ENCODE results near the gene DYSF. TPM values are rescaled to one million over a fixed set of nuclear protein-coding genes. Genes with fewer than 3 reads are reported as not detected.

Gene DYSF
- total RNA-seq, 4 donors from 2014 or later, result 4.2 to 12.0 (median 5.9) TPM

GRCh38 chr2:71672826-71673795 lies 219.8 kb downstream of the DYSF start:
- 79 to 87% methylated on average over 13 to 14 of the region's 14 CpGs for WGBS, 2 donors
- Histone ChIP-seq H3K27me3 (no peaks in the 10 kb centered on the region), H3K4me3 (no peak overlapping the region), H3K27ac (no peak overlapping the region), H3K4me1 (no peaks in the 10 kb centered on the region), H3K9me3 (no peaks in the 10 kb centered on the region), H3K36me3 (no peaks in the 10 kb centered on the region)
- no peak for DNase-seq (ENCODE audit: low spot score in 2 of 2)
- TF ChIP-seq EP300 (IDR thresholded peaks at IDR 0.05) (no peak), POLR2A (IDR thresholded peaks at IDR 0.05) (no peak), CTCF (IDR thresholded peaks at IDR 0.05) (no peak)

DNA sequence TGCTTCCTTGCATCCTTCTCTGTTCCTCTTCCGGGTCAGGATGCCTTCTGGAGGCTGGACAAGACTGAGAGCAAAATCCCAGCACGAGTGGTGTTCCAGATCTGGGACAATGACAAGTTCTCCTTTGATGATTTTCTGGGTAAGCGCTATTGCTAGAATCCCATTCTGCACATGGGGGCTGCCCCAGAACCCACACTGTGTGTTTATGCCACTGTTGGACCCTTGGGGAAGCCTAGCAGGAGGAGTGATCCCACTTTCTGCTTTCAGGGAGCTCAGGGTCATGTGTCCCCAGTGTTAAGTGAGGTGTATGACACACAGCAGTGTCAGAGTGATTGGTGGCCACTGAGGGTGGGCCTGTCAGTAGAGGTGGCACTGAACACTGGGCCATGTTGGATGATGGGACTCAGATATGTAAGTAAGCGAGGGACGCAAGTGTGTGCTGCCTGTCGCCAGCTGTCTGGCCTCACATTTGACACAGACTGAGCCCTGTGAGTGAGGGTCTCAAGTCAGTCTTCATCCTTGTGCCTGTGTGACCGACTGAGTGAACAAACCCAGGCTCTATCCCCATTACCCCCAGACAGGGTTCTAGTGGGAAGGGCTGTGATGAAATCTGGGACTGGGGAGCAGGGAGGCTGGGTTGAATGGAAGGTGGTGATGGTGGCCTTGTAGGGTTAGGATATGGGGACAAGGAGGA lies 220.9 kb downstream of the DYSF start:
- no peak overlapping the region for H3K4me3 ChIP-seq
- no peaks in the 10 kb centered on the region for H3K36me3 ChIP-seq
- no peak for DNase-seq (ENCODE audit: low spot score in 2 of 2)
- H3K27me3 ChIP-seq, result no peaks in the 10 kb centered on the region
- H3K9me3 ChIP-seq, result no peaks in the 10 kb centered on the region
- TF ChIP-seq POLR2A (IDR thresholded peaks at IDR 0.05), result no peak
- TF ChIP-seq CTCF (IDR thresholded peaks at IDR 0.05), result no peak
- no peak for TF ChIP-seq EP300 (IDR thresholded peaks at IDR 0.05)
- 87 to 93% methylated on average over 7 of the region's 7 CpGs for WGBS, 2 donors
- no peak overlapping the region for H3K27ac ChIP-seq
- no peaks in the 10 kb centered on the region for H3K4me1 ChIP-seq

DNA sequence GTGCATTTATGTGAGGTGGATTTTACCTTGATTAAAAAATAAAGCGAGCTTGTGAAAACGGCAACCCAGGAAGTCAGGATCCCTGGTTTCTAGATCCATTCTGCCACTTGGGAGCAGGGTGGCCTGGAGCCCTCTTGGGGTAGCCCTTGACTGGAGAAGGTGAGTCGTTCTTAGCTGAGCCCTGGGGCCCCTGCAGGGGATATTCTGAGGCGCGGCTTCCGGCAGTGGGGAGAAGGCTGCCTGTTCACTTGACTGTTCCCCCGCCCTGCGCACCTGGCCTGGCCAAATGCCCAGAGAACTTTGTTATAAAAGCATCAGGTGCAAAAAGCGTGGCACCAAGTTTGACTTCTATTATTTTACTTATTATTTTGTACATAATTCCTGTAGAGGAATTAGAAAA lies 221.9 kb downstream of the DYSF start:
- Histone ChIP-seq H3K27me3 (no peaks in the 10 kb centered on the region), H3K9me3 (no peaks in the 10 kb centered on the region), H3K27ac (no peak overlapping the region), H3K4me3 (no peak overlapping the region), H3K4me1 (no peaks in the 10 kb centered on the region), H3K36me3 (no peaks in the 10 kb centered on the region)
- no peak for DNase-seq (ENCODE audit: low spot score in 2 of 2)
- 80 to 83% methylated on average over 9 of the region's 9 CpGs for WGBS, 2 donors
- no peak for TF ChIP-seq CTCF (IDR thresholded peaks at IDR 0.05)
- no peak for TF ChIP-seq POLR2A (IDR thresholded peaks at IDR 0.05)
- TF ChIP-seq EP300 (IDR thresholded peaks at IDR 0.05), result no peak

- TF ChIP-seq EP300 (IDR thresholded peaks at IDR 0.05), result no peak
- no peak for TF ChIP-seq CTCF (IDR thresholded peaks at IDR 0.05)
- TF ChIP-seq POLR2A (IDR thresholded peaks at IDR 0.05), result no peak
- Histone ChIP-seq H3K4me3 (no peak overlapping the region), H3K27me3 (no peaks in the 10 kb centered on the region), H3K27ac (no peak overlapping the region), H3K4me1 (no peaks in the 10 kb centered on the region), H3K36me3 (no peaks in the 10 kb centered on the region), H3K9me3 (no peaks in the 10 kb centered on the region)
- 93 to 94% methylated on average over 6 of the region's 6 CpGs for WGBS, 2 donors
- no peak for DNase-seq (ENCODE audit: low spot score in 2 of 2)
Measured at GRCh38 chr2:71678874-71679273, 225.5 kb downstream of the DYSF start.

DNA sequence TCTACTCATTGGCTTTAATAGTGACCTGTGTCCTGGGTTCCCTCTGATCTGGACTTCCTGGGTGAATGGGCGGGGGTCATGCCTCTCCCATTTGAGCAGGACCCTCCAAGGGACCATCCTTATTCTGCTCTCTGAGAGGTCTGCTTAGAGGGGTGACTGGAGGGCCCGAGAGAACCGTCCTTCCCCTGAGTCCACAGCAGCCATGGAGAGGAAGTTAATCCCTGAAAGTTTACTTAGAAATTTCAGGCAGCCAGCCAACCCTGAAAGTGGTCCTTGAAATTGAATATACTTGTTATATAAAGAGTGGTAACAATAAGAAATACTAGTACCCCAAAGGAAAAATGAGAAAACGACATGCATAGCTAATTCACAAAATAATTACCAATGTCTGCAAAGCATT lies 226.1 kb downstream of the DYSF start:
- Histone ChIP-seq H3K4me3 (no peak overlapping the region), H3K9me3 (no peaks in the 10 kb centered on the region), H3K36me3 (no peaks in the 10 kb centered on the region), H3K27me3 (no peaks in the 10 kb centered on the region), H3K4me1 (no peaks in the 10 kb centered on the region), H3K27ac (no peak overlapping the region)
- no peak for TF ChIP-seq CTCF (IDR thresholded peaks at IDR 0.05)
- no peak for TF ChIP-seq EP300 (IDR thresholded peaks at IDR 0.05)
- no peak for TF ChIP-seq POLR2A (IDR thresholded peaks at IDR 0.05)
- WGBS, 2 donors, result 27 to 33% methylated on average over 4 of the region's 4 CpGs
- DNase-seq (ENCODE audit: low spot score in 2 of 2), result no peak
